ENCODE results near the gene PGC.

DNA sequence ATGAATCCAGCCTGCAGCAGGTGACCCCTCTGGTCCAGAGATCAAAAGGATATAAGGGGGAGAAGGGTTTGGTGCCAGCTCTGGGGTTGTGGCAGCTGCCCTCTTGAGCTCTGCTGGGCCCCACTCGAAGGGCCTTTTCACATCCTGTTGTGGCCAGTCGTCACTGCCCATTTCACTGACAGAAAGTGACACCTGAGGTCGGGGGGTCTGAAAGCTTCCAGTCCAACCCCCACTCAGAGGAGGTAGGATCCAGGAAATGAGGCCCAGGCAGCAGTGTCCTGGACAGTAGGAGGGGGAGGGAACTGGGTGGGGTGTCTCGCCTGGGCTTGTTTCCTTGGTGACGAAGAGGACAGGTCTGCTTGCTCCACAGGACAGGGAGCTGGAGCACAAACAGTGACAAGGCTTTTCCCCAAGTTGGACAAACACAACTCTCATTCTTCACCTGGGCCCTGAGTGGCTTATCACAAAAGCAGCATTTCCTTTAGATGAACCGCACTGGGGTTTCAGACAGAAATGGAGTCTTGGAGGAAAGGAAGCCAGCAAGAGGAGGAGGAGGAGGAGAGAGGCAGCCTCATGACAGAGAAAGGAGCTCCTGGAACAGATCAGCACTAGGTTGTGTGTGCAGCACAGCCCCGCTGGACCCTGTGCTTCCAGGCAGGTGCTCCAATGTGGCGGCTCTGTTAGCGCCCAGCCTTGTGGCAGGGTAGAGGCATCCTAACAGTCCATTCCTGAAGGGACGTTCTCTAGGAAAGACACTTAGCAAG is 21.5 kb upstream of the PGC start:
- TF ChIP-seq, protein P1, sequence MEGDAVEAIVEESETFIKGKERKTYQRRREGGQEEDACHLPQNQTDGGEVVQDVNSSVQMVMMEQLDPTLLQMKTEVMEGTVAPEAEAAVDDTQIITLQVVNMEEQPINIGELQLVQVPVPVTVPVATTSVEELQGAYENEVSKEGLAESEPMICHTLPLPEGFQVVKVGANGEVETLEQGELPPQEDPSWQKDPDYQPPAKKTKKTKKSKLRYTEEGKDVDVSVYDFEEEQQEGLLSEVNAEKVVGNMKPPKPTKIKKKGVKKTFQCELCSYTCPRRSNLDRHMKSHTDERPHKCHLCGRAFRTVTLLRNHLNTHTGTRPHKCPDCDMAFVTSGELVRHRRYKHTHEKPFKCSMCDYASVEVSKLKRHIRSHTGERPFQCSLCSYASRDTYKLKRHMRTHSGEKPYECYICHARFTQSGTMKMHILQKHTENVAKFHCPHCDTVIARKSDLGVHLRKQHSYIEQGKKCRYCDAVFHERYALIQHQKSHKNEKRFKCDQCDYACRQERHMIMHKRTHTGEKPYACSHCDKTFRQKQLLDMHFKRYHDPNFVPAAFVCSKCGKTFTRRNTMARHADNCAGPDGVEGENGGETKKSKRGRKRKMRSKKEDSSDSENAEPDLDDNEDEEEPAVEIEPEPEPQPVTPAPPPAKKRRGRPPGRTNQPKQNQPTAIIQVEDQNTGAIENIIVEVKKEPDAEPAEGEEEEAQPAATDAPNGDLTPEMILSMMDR (IDR thresholded peaks at IDR 0.05), result no peak
- TF ChIP-seq POLR2AphosphoS5 (IDR thresholded peaks at IDR 0.05), result no peak
